OCI-LY3 (cell line): Measurements from ENCODE around the gene FCN2.

ENCODE experiments used
- CTCF ChIP-seq: fragments of 200-600, 300-600 bp; sonication (generic); IDR thresholded peaks from 2 replicates; pipeline ENCODE4 v1.5.1; 2014; ENCODE audit warnings: antibody characterized with exemption, low read length, low read depth
- EZH2phosphoT487 ChIP-seq: fragments of 200-600 bp; shearing (Covaris generic); IDR thresholded peaks from 2 replicates; pipeline ENCODE4 v1.6.1; 2018; ENCODE audit warnings: antibody characterized with exemption, mixed run types, low read depth

- TF ChIP-seq CTCF (no peak), EZH2phosphoT487 (no peak)
Measured at GRCh38 chr9:134846187-134846586, 34.4 kb upstream of the FCN2 start.
